Measurements from ENCODE around the gene PARP8. TPM values are rescaled to one million over a fixed set of nuclear protein-coding genes. Genes with fewer than 3 reads are reported as not detected.

The PARP8 gene
- total and polyA plus RNA-seq, 2 of the 4 experiments (the other 2 are of a cell fraction), result 6.9 to 8.2 TPM

- POLR2A ChIA-PET (ENCODE audit: unreplicated experiment), result no interaction called here
- dilution Hi-C loops (cut with HindIII; ENCODE audit: low sequenced_read_pairs, unreplicated experiment), result no loop called here
These were observed 187.6 kb downstream of the PARP8 start for GRCh38 chr5:50854082-50854481.

More at GRCh38 chr5:50854082-50854481, 187.6 kb downstream of the PARP8 start:
- H3K56ac ChIP-seq (ENCODE audit: extremely low read depth, insufficient read depth, low read length), result no peak overlapping the region
- H3K9me3 ChIP-seq (ENCODE audit: control insufficient read depth, insufficient read depth, low read length), result no peaks in the 10 kb centered on the region
- intact Hi-C loops (cut with micrococcal nuclease), result no loop called here
- H3K27me3 ChIP-seq (ENCODE audit: control insufficient read depth, insufficient read depth, low read length), result no peaks in the 10 kb centered on the region
- CTCF ChIA-PET, result no interaction called here
- no peak overlapping the region for H2BK120ac ChIP-seq (ENCODE audit: low read depth, low read length)
- H2AK5ac ChIP-seq (ENCODE audit: low read depth, low read length), result no peak overlapping the region
- no peak for TF ChIP-seq RFX5 (IDR thresholded peaks at IDR 0.05; ENCODE audit: low read depth, low read length)
- TF ChIP-seq MXI1 (IDR thresholded peaks at IDR 0.05; ENCODE audit: borderline replicate concordance, low read depth, low read length), result no peak
- TF ChIP-seq RCOR1 (IDR thresholded peaks at IDR 0.05; ENCODE audit: insufficient replicate concordance, low read length), result no peak
- no peak for TF ChIP-seq ELK1 (IDR thresholded peaks at IDR 0.05; ENCODE audit: borderline replicate concordance, low read depth, low read length)
- TF ChIP-seq CHD1 (IDR thresholded peaks at IDR 0.05; ENCODE audit: low read depth, low read length), result no peak
- no peak for TF ChIP-seq POLR2A (IDR thresholded peaks at IDR 0.05; ENCODE audit: low read depth, low read length)
- TF ChIP-seq NFE2L2 (IDR thresholded peaks at IDR 0.05; ENCODE audit: low read depth, low read length), result no peak
- H2AFZ ChIP-seq (replicated peaks; ENCODE audit: low read length, poor library complexity), result no peak overlapping the region
- H2BK20ac ChIP-seq (ENCODE audit: low read depth, low read length), result no peak overlapping the region
- no peak overlapping the region for H2AK9ac ChIP-seq (replicated peaks; ENCODE audit: low read depth, low read length, poor library complexity)
- no TSS peak for BruUV-seq (replicated peaks)
- H3K4me2 ChIP-seq (ENCODE audit: low read depth, low read length), result no peak overlapping the region
- H3K27ac ChIP-seq (ENCODE audit: insufficient read depth, low read length), result no peak overlapping the region
- H3K4ac ChIP-seq (ENCODE audit: low read depth, low read length), result no peak overlapping the region
- no peak overlapping the region for H3K18ac ChIP-seq (ENCODE audit: low read depth, low read length)
- no peak overlapping the region for H3K4me3 ChIP-seq (ENCODE audit: insufficient read depth, low read depth, low read length)
- no peaks in the 10 kb centered on the region for H3K79me1 ChIP-seq (ENCODE audit: low read depth in 1 of 2, low read length in 2 of 2)
- H3K9ac ChIP-seq (ENCODE audit: low read depth, low read length), result no peak overlapping the region
- ATAC-seq (ENCODE audit: low read depth) (no peak), DNase-seq (no peak)
- no peak overlapping the region for H3K14ac ChIP-seq (replicated peaks; ENCODE audit: low read depth, low read length)
- no peak overlapping the region for H2BK5ac ChIP-seq (ENCODE audit: low read depth, low read length, poor library complexity, severe bottlenecking)
- no peak overlapping the region for H3K23ac ChIP-seq (ENCODE audit: low read depth, low read length)
- H3K9me1 ChIP-seq (ENCODE audit: insufficient read depth, low read length), result no peaks in the 10 kb centered on the region
- H4K8ac ChIP-seq (ENCODE audit: low read depth in 2 of 2, low read length in 2 of 2), result no peak overlapping the region
- H4K20me1 ChIP-seq (ENCODE audit: insufficient read depth, low read length), result no peaks in the 10 kb centered on the region
- H3K4me1 ChIP-seq (ENCODE audit: control insufficient read depth, insufficient read depth, low read length), result no peaks in the 10 kb centered on the region
- in situ Hi-C loops (cut with MboI; ENCODE audit: low sequenced_read_pairs), result no loop called here
- no peaks in the 10 kb centered on the region for H3K36me3 ChIP-seq (ENCODE audit: control insufficient read depth, insufficient read depth, low read length)
- no peak overlapping the region for H2BK15ac ChIP-seq (ENCODE audit: low read depth, low read length)
- no peak overlapping the region for H4K91ac ChIP-seq (ENCODE audit: insufficient read depth, low read depth, low read length)
- WGBS, 2 experiments (ENCODE audit: extremely low coverage in 2 of 2, insufficient read length in 1 of 2), result no CpG with 5 or more reads among the region's 8 CpGs
- no peak overlapping the region for H4K5ac ChIP-seq (ENCODE audit: low read depth, low read length)

Data from IMR-90 (cell line).